Measurements from ENCODE around the gene TNNI3K. TPM values are rescaled to one million over a fixed set of nuclear protein-coding genes. Genes with fewer than 3 reads are reported as not detected.

The TNNI3K gene
- total and polyA plus RNA-seq, 2 of the 8 experiments (the other 6 are each of a cell fraction or from before 2014, with no cell fraction given), result 0.41 to 0.48 TPM

GRCh38 chr1:74323937-74324473, 88.8 kb downstream of the TNNI3K start (continued):
- TF ChIP-seq NRF1 (IDR thresholded peaks at IDR 0.05; ENCODE audit: low read depth, low read length) (no peak), NANOG (IDR thresholded peaks at IDR 0.05; ENCODE audit: insufficient read depth, low read depth, low read length, poor library complexity, severe bottlenecking) (no peak), CHD1 (IDR thresholded peaks at IDR 0.05; ENCODE audit: low read depth, low read length) (no peak), JUN (IDR thresholded peaks at IDR 0.05; ENCODE audit: low read depth, low read length) (no peak), BACH1 (IDR thresholded peaks at IDR 0.05; ENCODE audit: low read length) (no peak), KDM1A (IDR thresholded peaks at IDR 0.05; ENCODE audit: borderline replicate concordance, low read length) (no peak)

Data from H1 (cell line).